Measurements from ENCODE around the gene KIF26B. TPM values are rescaled to one million over a fixed set of nuclear protein-coding genes. Genes with fewer than 3 reads are reported as not detected.

KIF26B gene
- polyA plus RNA-seq, 1 of the 3 experiments (the other 2 are of a cell fraction) = 2.6 TPM

DNA sequence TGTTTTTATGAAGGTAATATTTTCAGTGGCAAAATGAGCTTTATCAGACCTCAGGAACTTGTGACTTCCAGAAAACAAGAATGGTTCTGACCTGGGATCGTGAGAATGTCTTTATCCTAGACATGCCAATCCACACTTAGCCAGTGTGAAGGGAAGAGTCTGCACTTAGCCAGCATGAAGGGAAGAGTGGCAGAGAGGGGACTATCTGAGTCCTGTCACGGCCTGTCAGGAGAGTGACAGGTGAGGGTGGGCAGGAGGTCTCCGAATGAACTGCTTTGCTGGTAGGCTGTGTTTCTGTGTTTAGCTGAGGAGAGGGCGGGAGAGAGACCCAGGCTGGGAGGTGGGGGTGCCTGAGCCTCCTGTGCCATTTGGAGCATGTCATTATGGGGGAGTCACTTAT lies 173.1 kb downstream of the KIF26B start (continued):
- TF ChIP-seq POLR2AphosphoS5 (IDR thresholded peaks at IDR 0.05; ENCODE audit: low read depth, low read length) = no peak

DNA sequence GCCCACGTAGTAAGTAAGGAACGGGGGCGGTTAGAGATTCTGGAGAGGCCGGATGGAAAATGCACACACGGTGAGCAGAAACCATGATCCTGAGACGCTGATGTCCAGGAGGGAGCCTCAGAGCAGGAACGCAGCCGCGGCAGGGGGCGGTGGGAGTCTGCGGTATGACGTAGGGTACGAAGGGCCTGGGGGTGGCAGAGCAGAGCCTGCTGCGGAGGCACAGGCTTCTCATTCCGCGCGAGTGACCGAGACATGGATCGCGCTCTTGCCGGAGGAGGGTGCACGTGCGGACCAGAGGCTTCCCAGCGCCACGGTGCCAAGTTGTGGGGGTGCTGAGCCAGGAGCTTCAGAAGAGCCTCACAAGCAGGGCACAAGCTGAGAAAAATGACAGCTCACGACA lies 176.2 kb downstream of the KIF26B start:
- H3K4me2 ChIP-seq = no peak overlapping the region
- no peak for DNase-seq
- no peaks in the 10 kb centered on the region for H3K27me3 ChIP-seq (ENCODE audit: insufficient read depth)
- H3F3A ChIP-seq (replicated peaks; ENCODE audit: insufficient read depth) = no peaks in the 10 kb centered on the region
- no peak for TF ChIP-seq FOXJ3 (CRISPR knock-in tag; IDR thresholded peaks at IDR 0.05)
- TF ChIP-seq, protein P1, sequence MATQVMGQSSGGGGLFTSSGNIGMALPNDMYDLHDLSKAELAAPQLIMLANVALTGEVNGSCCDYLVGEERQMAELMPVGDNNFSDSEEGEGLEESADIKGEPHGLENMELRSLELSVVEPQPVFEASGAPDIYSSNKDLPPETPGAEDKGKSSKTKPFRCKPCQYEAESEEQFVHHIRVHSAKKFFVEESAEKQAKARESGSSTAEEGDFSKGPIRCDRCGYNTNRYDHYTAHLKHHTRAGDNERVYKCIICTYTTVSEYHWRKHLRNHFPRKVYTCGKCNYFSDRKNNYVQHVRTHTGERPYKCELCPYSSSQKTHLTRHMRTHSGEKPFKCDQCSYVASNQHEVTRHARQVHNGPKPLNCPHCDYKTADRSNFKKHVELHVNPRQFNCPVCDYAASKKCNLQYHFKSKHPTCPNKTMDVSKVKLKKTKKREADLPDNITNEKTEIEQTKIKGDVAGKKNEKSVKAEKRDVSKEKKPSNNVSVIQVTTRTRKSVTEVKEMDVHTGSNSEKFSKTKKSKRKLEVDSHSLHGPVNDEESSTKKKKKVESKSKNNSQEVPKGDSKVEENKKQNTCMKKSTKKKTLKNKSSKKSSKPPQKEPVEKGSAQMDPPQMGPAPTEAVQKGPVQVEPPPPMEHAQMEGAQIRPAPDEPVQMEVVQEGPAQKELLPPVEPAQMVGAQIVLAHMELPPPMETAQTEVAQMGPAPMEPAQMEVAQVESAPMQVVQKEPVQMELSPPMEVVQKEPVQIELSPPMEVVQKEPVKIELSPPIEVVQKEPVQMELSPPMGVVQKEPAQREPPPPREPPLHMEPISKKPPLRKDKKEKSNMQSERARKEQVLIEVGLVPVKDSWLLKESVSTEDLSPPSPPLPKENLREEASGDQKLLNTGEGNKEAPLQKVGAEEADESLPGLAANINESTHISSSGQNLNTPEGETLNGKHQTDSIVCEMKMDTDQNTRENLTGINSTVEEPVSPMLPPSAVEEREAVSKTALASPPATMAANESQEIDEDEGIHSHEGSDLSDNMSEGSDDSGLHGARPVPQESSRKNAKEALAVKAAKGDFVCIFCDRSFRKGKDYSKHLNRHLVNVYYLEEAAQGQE (IDR thresholded peaks at IDR 0.05; ENCODE audit: low read depth, low read length) = no peak
- no peak overlapping the region for H3K4me3 ChIP-seq (ENCODE audit: low read depth in 2 of 2, low read length in 1 of 2)
- WGBS (ENCODE audit: low lambda C conversion rate) = 95% methylated on average over 26 of the region's 26 CpGs
- no peak overlapping the region for H3K9ac ChIP-seq
- no peaks in the 10 kb centered on the region for H3K79me2 ChIP-seq (ENCODE audit: insufficient read depth)
- H2AFZ ChIP-seq (ENCODE audit: low read depth) = no peak overlapping the region
- H3K36me3 ChIP-seq (replicated peaks in 1 of 2; ENCODE audit: control insufficient read depth in 1 of 2, insufficient read depth in 2 of 2, low read length in 1 of 2) = peaks cover 0 to 22% of the 10 kb centered on the region in 2 experiments
- CTCF ChIA-PET = no interaction called here
- POLR2A ChIA-PET = no interaction called here
- no peaks in the 10 kb centered on the region for H3K9me2 ChIP-seq
- peaks cover 0 to 40% of the 10 kb centered on the region in 2 experiments; a peak in 1 of 4 replicates for H3K4me1 ChIP-seq (ENCODE audit: control insufficient read depth in 1 of 2, insufficient read depth in 2 of 2, low read depth in 1 of 2, low read length in 1 of 2)
- H3K9me3 ChIP-seq = no peaks in the 10 kb centered on the region
- no peaks in the 10 kb centered on the region for H4K20me1 ChIP-seq (ENCODE audit: insufficient read depth)
- no peak overlapping the region for H3K27ac ChIP-seq (ENCODE audit: low read depth in 2 of 2, low read length in 1 of 2)

DNA sequence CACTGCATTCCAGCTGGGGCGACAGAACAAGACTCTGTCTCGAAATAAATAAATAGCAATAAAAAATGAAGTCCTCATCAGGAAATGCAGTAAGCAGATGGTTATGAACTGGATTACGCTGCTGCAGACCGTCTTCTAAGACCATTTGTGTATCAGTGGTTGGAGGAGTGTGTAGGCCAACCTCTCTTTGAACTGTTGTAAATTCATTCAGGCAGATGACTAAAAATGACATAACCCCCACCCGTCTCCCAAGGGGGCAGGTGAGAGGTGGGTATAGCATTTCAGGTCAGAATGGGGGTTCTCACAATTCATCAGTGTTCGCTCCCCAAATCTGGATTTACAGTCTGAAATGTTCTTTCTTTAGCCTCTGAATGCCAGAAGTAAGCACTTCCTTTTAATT lies 177.3 kb downstream of the KIF26B start:
- CTCF ChIA-PET = no interaction called here
- Histone ChIP-seq H3F3A (replicated peaks; ENCODE audit: insufficient read depth) (no peaks in the 10 kb centered on the region), H3K4me3 (ENCODE audit: low read depth in 2 of 2, low read length in 1 of 2) (no peak overlapping the region), H3K4me2 (no peak overlapping the region), H3K79me2 (ENCODE audit: insufficient read depth) (no peaks in the 10 kb centered on the region), H3K27me3 (ENCODE audit: insufficient read depth) (no peaks in the 10 kb centered on the region), H3K36me3 (replicated peaks in 1 of 2; ENCODE audit: control insufficient read depth in 1 of 2, insufficient read depth in 2 of 2, low read length in 1 of 2) (peaks cover 0 to 15% of the 10 kb centered on the region in 2 experiments), H3K27ac (ENCODE audit: low read depth in 2 of 2, low read length in 1 of 2) (no peak overlapping the region), H3K4me1 (ENCODE audit: control insufficient read depth in 1 of 2, insufficient read depth in 2 of 2, low read depth in 1 of 2, low read length in 1 of 2) (peaks cover 0 to 39% of the 10 kb centered on the region in 2 experiments; a peak in 1 of 4 replicates), H2AFZ (ENCODE audit: low read depth) (no peak overlapping the region), H3K9ac (no peak overlapping the region), H3K9me2 (no peaks in the 10 kb centered on the region), H3K9me3 (no peaks in the 10 kb centered on the region), H4K20me1 (ENCODE audit: insufficient read depth) (no peaks in the 10 kb centered on the region)
- TF ChIP-seq POLR2AphosphoS5 (IDR thresholded peaks at IDR 0.05; ENCODE audit: low read depth, low read length) (no peak), RFX5 (IDR thresholded peaks at IDR 0.05; ENCODE audit: low read length) (no peak)
- TF ChIP-seq, protein P2, sequence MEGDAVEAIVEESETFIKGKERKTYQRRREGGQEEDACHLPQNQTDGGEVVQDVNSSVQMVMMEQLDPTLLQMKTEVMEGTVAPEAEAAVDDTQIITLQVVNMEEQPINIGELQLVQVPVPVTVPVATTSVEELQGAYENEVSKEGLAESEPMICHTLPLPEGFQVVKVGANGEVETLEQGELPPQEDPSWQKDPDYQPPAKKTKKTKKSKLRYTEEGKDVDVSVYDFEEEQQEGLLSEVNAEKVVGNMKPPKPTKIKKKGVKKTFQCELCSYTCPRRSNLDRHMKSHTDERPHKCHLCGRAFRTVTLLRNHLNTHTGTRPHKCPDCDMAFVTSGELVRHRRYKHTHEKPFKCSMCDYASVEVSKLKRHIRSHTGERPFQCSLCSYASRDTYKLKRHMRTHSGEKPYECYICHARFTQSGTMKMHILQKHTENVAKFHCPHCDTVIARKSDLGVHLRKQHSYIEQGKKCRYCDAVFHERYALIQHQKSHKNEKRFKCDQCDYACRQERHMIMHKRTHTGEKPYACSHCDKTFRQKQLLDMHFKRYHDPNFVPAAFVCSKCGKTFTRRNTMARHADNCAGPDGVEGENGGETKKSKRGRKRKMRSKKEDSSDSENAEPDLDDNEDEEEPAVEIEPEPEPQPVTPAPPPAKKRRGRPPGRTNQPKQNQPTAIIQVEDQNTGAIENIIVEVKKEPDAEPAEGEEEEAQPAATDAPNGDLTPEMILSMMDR (IDR thresholded peaks at IDR 0.05) = no peak
- TF ChIP-seq, protein P3, sequence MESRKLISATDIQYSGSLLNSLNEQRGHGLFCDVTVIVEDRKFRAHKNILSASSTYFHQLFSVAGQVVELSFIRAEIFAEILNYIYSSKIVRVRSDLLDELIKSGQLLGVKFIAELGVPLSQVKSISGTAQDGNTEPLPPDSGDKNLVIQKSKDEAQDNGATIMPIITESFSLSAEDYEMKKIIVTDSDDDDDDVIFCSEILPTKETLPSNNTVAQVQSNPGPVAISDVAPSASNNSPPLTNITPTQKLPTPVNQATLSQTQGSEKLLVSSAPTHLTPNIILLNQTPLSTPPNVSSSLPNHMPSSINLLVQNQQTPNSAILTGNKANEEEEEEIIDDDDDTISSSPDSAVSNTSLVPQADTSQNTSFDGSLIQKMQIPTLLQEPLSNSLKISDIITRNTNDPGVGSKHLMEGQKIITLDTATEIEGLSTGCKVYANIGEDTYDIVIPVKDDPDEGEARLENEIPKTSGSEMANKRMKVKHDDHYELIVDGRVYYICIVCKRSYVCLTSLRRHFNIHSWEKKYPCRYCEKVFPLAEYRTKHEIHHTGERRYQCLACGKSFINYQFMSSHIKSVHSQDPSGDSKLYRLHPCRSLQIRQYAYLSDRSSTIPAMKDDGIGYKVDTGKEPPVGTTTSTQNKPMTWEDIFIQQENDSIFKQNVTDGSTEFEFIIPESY (IDR thresholded peaks at IDR 0.05; ENCODE audit: borderline replicate concordance, low read depth) = no peak
- TF ChIP-seq, protein P4, sequence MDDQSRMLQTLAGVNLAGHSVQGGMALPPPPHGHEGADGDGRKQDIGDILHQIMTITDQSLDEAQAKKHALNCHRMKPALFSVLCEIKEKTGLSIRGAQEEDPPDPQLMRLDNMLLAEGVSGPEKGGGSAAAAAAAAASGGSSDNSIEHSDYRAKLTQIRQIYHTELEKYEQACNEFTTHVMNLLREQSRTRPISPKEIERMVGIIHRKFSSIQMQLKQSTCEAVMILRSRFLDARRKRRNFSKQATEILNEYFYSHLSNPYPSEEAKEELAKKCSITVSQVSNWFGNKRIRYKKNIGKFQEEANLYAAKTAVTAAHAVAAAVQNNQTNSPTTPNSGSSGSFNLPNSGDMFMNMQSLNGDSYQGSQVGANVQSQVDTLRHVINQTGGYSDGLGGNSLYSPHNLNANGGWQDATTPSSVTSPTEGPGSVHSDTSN (IDR thresholded peaks at IDR 0.05) = no peak
- POLR2A ChIA-PET = no interaction called here
- 85% methylated on average over 6 of the region's 6 CpGs for WGBS (ENCODE audit: low lambda C conversion rate)
- no peak for DNase-seq

Data from SK-N-SH (cell line).